Measurements from ENCODE around the gene LYST.
"Not testable (repeated sequence)": the region's sequence is repeated elsewhere in the genome, so short reads cannot be mapped to it uniquely, and the experiment has no call there.

Gene LYST

GRCh38 chr1:235852887-235853286, 13.8 kb downstream of the LYST start:
- TF ChIP-seq CTCF (IDR thresholded peaks at IDR 0.05; ENCODE audit: low read depth, low read length), result no peak
- H3K4me3 ChIP-seq (replicated peaks in 1 of 2; ENCODE audit: low read depth in 2 of 2, low read length in 2 of 2), result no peak overlapping the region
- peak; percentile 4 to 68 for DNase-seq (ENCODE audit: low read depth in 2 of 2)

- DNase-seq (ENCODE audit: low read depth in 2 of 2), result no peak
- TF ChIP-seq CTCF (IDR thresholded peaks at IDR 0.05; ENCODE audit: low read depth, low read length), result no peak
- no peak overlapping the region for H3K4me3 ChIP-seq (replicated peaks in 1 of 2; ENCODE audit: low read depth in 2 of 2, low read length in 2 of 2)
Observed at GRCh38 chr1:235851939-235852338, 14.8 kb downstream of the LYST start.

- H3K4me3 ChIP-seq (replicated peaks in 1 of 2; ENCODE audit: low read depth in 2 of 2, low read length in 2 of 2), result not testable (repeated sequence)
Observed at GRCh38 chr1:235848251-235848650, 18.5 kb downstream of the LYST start.

GRCh38 chr1:235845656-235846107, 21.0 kb downstream of the LYST start:
- H3K4me3 ChIP-seq (replicated peaks in 1 of 2; ENCODE audit: low read depth in 2 of 2, low read length in 2 of 2), result not testable (repeated sequence)
- peak in 1 of 2 donors; percentile 18 for DNase-seq (ENCODE audit: low read depth in 2 of 2)

More at GRCh38 chr1:235848251-235848650, 18.5 kb downstream of the LYST start:
- DNase-seq (ENCODE audit: low read depth in 2 of 2), result not testable (repeated sequence)

GRCh38 chr1:235844776-235845175, 21.9 kb downstream of the LYST start:
- no peak overlapping the region for H3K4me3 ChIP-seq (replicated peaks in 1 of 2; ENCODE audit: low read depth in 2 of 2, low read length in 2 of 2)
- no peak for DNase-seq (ENCODE audit: low read depth in 2 of 2)
- no peak for TF ChIP-seq CTCF (IDR thresholded peaks at IDR 0.05; ENCODE audit: low read depth, low read length)

- peak; percentile 62 for TF ChIP-seq CTCF (IDR thresholded peaks at IDR 0.05; ENCODE audit: low read depth, low read length)
- peak; percentile 64 to 66 for DNase-seq (ENCODE audit: low read depth in 2 of 2)
- no peak overlapping the region for H3K4me3 ChIP-seq (replicated peaks in 1 of 2; ENCODE audit: low read depth in 2 of 2, low read length in 2 of 2)
Observed at GRCh38 chr1:235843461-235843961, 23.2 kb downstream of the LYST start.

- DNase-seq (ENCODE audit: low read depth in 2 of 2), result no peak
- TF ChIP-seq CTCF (IDR thresholded peaks at IDR 0.05; ENCODE audit: low read depth, low read length), result no peak
- H3K4me3 ChIP-seq (replicated peaks in 1 of 2; ENCODE audit: low read depth in 2 of 2, low read length in 2 of 2), result no peak overlapping the region
Observed at GRCh38 chr1:235841938-235842545, 24.7 kb downstream of the LYST start.

- TF ChIP-seq CTCF (IDR thresholded peaks at IDR 0.05; ENCODE audit: low read depth, low read length), result no peak
- DNase-seq (ENCODE audit: low read depth in 2 of 2), result no peak
Observed at GRCh38 chr1:235838021-235838420, 28.7 kb downstream of the LYST start.

More at GRCh38 chr1:235838021-235838420, 28.7 kb downstream of the LYST start:
- H3K4me3 ChIP-seq (replicated peaks in 1 of 2; ENCODE audit: low read depth in 2 of 2, low read length in 2 of 2), result no peak overlapping the region
